GM12801 (cell line): ENCODE data around the gene NUDT21.

Source experiments
- TF ChIP-seq, protein P1 (sequence below): IDR thresholded peaks from one replicate; pipeline ENCODE4 v1.5.1; 2011; ENCODE audit warnings: control low read depth; ENCODE audit not compliant: insufficient read length; ENCODE audit errors: extremely low read depth

The NUDT21 gene

DNA sequence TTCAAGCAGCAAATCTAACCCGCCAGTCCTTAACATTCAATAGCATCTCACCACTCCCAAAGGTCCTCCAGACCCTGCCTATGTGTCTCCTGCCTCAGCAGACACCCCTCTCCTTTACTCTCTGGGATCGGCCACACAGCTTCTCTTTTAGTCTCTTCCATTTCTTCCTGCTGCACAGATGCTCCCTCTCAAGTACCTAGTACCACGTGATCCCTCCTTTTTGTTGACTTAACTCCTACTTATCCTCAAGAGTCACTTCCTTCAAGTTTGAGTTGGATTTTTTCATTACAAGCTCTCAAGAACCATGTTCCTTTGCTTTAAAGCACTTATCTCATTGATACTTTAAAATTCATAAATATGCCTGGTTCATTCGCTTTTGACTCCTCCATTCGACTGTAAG, 50.7 kb downstream of the NUDT21 start:
- TF ChIP-seq, protein P1, sequence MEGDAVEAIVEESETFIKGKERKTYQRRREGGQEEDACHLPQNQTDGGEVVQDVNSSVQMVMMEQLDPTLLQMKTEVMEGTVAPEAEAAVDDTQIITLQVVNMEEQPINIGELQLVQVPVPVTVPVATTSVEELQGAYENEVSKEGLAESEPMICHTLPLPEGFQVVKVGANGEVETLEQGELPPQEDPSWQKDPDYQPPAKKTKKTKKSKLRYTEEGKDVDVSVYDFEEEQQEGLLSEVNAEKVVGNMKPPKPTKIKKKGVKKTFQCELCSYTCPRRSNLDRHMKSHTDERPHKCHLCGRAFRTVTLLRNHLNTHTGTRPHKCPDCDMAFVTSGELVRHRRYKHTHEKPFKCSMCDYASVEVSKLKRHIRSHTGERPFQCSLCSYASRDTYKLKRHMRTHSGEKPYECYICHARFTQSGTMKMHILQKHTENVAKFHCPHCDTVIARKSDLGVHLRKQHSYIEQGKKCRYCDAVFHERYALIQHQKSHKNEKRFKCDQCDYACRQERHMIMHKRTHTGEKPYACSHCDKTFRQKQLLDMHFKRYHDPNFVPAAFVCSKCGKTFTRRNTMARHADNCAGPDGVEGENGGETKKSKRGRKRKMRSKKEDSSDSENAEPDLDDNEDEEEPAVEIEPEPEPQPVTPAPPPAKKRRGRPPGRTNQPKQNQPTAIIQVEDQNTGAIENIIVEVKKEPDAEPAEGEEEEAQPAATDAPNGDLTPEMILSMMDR = no peak

DNA sequence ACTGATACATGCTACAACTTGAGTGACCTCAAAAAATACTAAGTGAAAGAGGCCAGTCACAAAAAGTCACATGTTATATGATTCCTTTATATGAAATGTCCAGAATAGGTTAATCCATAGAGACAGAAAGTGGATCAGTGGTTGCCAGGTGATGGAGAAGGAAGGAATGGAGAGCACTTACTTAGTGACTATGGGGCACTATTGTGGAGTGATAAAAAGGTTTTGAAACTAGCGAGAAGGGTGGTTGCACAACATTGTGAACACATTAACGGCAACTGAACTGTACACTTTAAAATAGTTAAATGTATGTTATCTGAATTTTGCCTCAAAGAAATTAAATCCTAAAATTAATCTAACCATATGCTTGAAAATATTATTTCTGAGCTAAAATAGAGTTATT, 51.6 kb downstream of the NUDT21 start:
- TF ChIP-seq, protein P1 = no peak

DNA sequence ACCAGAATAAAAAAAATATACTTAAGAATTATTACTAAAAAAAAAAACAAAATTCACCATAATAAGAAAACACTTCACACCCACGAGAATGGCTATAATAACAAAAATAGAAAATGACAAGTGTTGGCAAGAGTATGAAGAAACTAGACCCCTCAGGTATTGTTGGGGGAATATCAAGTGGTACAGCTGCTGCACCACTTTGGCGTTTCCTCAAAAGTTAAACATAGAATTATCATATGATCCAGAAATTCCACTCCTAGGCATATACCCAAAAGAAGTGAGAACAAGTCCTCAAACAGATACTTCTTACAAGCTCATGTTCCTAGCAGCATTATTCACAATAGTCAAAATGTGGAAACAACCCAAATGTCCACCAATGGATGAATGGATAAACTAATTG, 52.1 kb downstream of the NUDT21 start:
- TF ChIP-seq, protein P1 = no peak

DNA sequence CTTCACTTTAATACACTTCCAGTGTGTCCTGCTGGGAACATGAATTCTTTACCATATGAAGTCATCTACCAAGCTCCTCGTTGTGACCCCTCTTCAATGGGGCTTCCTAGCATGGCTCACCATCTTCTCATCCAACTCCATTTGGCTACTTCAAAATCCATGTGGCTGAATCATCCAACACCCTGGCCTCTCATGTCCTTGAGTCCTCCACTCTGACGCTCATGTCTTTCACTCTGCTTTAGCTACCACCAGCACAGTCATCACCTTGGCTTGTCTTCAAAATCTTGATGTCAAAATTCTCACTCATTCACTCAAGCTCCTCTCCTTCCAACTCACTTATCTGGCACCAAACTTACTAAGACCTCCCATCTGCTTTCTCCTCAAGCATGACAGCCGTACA, 61.6 kb downstream of the NUDT21 start:
- TF ChIP-seq, protein P1 = no peak

DNA sequence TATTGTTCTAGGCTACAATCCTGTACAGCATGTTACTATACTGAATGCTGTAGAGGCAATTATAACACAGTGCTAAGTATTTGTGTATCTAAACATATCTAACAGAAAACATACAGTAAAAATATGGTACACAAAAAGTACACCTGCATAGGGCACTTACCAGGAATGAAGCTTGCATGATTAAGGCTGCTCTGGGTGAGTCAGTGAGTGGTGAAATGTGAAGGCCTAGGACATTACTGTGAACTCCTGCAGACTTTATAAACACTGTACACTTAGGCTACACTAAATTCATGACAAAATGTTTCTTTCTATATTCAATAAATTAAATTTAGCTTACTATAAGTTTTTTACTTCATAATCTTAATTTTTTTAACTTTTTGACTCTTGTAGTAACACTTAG, 62.9 kb downstream of the NUDT21 start:
- TF ChIP-seq, protein P1 = no peak

DNA sequence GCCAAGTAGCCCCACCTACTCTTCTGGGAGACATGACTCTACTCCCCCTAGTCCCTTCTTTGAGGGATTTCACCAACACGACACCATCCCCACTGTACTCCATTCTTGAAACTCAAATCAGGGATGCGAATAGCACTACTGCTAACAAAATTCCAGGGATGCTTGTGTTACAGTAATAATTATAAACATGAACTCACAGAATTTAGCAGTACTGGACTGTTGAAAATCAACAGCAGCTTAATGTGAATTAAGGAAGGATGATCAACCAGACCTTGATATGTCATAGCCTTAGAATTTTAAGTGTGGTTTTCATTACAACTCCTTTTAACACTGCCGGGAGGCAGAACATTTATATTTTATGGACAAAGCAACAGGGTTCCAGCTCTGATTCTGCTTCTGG, 63.7 kb downstream of the NUDT21 start:
- TF ChIP-seq, protein P1 = no peak

DNA sequence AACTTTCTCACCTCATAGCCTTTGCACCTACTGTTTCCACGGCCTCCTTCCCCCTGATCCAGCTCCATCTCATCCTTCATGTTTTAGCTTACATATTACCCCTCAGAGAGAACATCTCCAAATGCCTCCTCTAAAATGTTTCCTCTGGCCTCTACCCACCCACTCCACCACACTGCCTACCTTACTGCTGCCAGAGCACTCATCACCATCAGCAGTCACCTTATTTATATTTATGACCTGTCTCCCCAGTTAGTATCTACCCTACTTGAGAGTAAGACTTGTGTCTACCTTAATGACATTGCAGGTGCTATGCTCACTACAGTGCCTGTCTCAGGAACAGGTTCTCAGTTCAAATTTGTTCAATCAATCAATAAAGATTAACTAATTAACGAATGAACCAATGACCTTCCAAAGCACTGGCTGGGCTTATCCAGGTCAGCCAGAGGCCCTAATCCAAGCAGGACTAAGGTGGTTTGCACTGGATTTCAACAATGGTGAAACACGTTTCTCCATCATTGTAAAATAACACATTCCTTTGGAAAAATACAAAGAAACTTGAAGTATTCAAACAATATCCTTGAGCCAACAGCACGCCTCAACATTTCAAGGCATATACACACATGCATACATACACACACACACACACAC, 66.9 kb downstream of the NUDT21 start:
- TF ChIP-seq, protein P1 = no peak

DNA sequence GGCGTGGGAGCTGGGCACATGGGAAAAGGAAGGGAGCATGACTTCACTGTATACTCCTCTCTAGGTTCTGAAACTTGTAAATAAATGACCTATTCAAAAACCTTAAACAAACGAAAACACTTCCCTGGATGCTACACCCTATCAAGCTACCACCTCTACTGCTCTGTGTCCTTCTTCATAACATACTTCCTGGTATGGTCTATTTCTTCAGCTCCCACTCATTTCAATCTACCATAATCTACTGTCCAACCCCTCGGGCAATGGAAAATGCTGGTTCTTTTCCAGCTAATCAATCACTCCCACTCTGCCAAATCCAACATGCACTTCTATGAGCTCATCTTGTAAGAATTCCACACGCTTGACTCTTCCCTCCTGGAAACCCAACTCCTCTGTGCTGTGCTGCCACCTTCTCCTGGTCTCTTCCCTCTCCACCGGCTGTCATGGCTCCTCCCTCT, 68.2 kb downstream of the NUDT21 start:
- TF ChIP-seq, protein P1 = no peak
